ENCODE measurements around the gene STIM1.

DNA sequence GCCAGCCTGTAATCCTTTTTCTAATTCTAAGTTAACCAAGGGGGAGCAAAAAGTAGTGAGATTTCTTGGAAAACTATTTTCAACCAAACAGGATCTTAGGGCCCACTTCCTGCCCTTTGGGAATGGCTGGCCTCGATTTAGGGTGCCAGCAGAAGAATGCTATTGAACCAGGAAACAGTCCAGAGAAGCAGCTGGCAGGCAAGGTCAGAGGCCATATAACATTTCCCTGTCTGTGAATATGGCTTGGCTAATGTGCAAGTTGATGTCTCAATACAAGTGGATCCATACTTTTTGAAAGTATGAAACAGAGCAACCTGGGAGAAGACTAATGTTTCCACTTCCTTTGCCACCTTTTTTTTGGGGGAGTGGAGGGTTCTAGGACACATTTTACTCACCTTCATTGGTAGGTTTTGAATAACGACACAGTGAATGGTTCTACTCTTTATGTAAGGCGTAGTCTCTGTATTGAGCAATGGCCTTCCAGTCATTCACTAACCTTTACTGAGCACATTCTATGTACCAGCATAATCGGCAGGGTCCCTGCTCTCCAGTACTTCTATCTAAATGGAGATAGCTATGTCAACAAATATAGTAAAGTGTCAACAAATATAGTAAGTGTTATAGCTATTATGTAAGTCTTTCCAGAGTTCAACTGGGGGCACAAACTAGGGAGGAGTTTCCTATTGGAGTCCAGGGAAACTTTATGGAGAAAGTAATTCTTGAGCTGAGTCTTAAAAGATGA, 204.9 kb downstream of the STIM1 start:
- TF ChIP-seq, protein P1, sequence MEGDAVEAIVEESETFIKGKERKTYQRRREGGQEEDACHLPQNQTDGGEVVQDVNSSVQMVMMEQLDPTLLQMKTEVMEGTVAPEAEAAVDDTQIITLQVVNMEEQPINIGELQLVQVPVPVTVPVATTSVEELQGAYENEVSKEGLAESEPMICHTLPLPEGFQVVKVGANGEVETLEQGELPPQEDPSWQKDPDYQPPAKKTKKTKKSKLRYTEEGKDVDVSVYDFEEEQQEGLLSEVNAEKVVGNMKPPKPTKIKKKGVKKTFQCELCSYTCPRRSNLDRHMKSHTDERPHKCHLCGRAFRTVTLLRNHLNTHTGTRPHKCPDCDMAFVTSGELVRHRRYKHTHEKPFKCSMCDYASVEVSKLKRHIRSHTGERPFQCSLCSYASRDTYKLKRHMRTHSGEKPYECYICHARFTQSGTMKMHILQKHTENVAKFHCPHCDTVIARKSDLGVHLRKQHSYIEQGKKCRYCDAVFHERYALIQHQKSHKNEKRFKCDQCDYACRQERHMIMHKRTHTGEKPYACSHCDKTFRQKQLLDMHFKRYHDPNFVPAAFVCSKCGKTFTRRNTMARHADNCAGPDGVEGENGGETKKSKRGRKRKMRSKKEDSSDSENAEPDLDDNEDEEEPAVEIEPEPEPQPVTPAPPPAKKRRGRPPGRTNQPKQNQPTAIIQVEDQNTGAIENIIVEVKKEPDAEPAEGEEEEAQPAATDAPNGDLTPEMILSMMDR (IDR thresholded peaks at IDR 0.05; ENCODE audit: insufficient read depth, low read length), result no peak
- TF ChIP-seq, protein P2, sequence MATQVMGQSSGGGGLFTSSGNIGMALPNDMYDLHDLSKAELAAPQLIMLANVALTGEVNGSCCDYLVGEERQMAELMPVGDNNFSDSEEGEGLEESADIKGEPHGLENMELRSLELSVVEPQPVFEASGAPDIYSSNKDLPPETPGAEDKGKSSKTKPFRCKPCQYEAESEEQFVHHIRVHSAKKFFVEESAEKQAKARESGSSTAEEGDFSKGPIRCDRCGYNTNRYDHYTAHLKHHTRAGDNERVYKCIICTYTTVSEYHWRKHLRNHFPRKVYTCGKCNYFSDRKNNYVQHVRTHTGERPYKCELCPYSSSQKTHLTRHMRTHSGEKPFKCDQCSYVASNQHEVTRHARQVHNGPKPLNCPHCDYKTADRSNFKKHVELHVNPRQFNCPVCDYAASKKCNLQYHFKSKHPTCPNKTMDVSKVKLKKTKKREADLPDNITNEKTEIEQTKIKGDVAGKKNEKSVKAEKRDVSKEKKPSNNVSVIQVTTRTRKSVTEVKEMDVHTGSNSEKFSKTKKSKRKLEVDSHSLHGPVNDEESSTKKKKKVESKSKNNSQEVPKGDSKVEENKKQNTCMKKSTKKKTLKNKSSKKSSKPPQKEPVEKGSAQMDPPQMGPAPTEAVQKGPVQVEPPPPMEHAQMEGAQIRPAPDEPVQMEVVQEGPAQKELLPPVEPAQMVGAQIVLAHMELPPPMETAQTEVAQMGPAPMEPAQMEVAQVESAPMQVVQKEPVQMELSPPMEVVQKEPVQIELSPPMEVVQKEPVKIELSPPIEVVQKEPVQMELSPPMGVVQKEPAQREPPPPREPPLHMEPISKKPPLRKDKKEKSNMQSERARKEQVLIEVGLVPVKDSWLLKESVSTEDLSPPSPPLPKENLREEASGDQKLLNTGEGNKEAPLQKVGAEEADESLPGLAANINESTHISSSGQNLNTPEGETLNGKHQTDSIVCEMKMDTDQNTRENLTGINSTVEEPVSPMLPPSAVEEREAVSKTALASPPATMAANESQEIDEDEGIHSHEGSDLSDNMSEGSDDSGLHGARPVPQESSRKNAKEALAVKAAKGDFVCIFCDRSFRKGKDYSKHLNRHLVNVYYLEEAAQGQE (IDR thresholded peaks at IDR 0.05; ENCODE audit: insufficient replicate concordance, low read depth), result no peak
- TF ChIP-seq GABPA (IDR thresholded peaks at IDR 0.05; ENCODE audit: low read depth) (no peak), POLR2AphosphoS5 (IDR thresholded peaks at IDR 0.05; ENCODE audit: low read depth) (no peak)

Measured in HL-60 (cell line).